Measurements from ENCODE around the gene AQP2.

- TF ChIP-seq, protein P1, sequence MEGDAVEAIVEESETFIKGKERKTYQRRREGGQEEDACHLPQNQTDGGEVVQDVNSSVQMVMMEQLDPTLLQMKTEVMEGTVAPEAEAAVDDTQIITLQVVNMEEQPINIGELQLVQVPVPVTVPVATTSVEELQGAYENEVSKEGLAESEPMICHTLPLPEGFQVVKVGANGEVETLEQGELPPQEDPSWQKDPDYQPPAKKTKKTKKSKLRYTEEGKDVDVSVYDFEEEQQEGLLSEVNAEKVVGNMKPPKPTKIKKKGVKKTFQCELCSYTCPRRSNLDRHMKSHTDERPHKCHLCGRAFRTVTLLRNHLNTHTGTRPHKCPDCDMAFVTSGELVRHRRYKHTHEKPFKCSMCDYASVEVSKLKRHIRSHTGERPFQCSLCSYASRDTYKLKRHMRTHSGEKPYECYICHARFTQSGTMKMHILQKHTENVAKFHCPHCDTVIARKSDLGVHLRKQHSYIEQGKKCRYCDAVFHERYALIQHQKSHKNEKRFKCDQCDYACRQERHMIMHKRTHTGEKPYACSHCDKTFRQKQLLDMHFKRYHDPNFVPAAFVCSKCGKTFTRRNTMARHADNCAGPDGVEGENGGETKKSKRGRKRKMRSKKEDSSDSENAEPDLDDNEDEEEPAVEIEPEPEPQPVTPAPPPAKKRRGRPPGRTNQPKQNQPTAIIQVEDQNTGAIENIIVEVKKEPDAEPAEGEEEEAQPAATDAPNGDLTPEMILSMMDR (conservative IDR thresholded peaks at IDR 0.05; ENCODE audit: low read depth, low read length), result no peak
- TF ChIP-seq POLR2A (IDR thresholded peaks at IDR 0.05; ENCODE audit: low read depth, low read length) (no peak), RAD21 (IDR thresholded peaks at IDR 0.05; ENCODE audit: low read length) (no peak), ELK1 (IDR thresholded peaks at IDR 0.05; ENCODE audit: borderline replicate concordance, low read depth, low read length) (no peak), RCOR1 (IDR thresholded peaks at IDR 0.05; ENCODE audit: insufficient replicate concordance, low read length) (no peak), MAFK (IDR thresholded peaks at IDR 0.05; ENCODE audit: low read depth, low read length) (no peak), FOS (IDR thresholded peaks at IDR 0.05; ENCODE audit: low read depth, low read length) (no peak), SMC3 (IDR thresholded peaks at IDR 0.05; ENCODE audit: low read depth, low read length) (no peak), BHLHE40 (IDR thresholded peaks at IDR 0.05; ENCODE audit: low read depth, low read length) (no peak), CHD1 (IDR thresholded peaks at IDR 0.05; ENCODE audit: low read depth, low read length) (no peak), RFX5 (IDR thresholded peaks at IDR 0.05; ENCODE audit: low read depth, low read length) (no peak)
- TF ChIP-seq, protein P2, sequence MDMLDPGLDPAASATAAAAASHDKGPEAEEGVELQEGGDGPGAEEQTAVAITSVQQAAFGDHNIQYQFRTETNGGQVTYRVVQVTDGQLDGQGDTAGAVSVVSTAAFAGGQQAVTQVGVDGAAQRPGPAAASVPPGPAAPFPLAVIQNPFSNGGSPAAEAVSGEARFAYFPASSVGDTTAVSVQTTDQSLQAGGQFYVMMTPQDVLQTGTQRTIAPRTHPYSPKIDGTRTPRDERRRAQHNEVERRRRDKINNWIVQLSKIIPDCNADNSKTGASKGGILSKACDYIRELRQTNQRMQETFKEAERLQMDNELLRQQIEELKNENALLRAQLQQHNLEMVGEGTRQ (IDR thresholded peaks at IDR 0.05; ENCODE audit: low read depth, low read length), result no peak
Measured at GRCh38 chr12:49980501-49981349, 30.2 kb downstream of the AQP2 start.

All from IMR-90 (cell line).